ENCODE results near the gene SOX10.
"Not testable (repeated sequence)": the region's sequence is repeated elsewhere in the genome, so short reads cannot be mapped to it uniquely, and the experiment has no call there.

SOX10 gene

GRCh38 chr22:37985751-37986281 is 1.5 kb upstream of the SOX10 start:
- DNase-seq (ENCODE audit: low read depth in 2 of 2), result no peak

GRCh38 chr22:37985050-37985585 is 763 bp upstream of the SOX10 start:
- DNase-seq (ENCODE audit: low read depth in 2 of 2), result no peak

- DNase-seq (ENCODE audit: low read depth in 2 of 2), result no peak
Observed at GRCh38 chr22:37982938-37983859, 1.2 kb downstream of the SOX10 start.

- DNase-seq (ENCODE audit: low read depth in 2 of 2), result no peak
Observed at GRCh38 chr22:37982151-37982785, 2.1 kb downstream of the SOX10 start.

GRCh38 chr22:37981282-37982011 is 2.9 kb downstream of the SOX10 start:
- DNase-seq (ENCODE audit: low read depth in 2 of 2), result no peak

GRCh38 chr22:37979782-37980181 is 4.6 kb downstream of the SOX10 start:
- no peak for DNase-seq (ENCODE audit: low read depth in 2 of 2)

GRCh38 chr22:37976547-37976946 is 7.8 kb downstream of the SOX10 start:
- DNase-seq (ENCODE audit: low read depth in 2 of 2), result no peak

GRCh38 chr22:37976022-37976421 is 8.3 kb downstream of the SOX10 start:
- DNase-seq (ENCODE audit: low read depth in 2 of 2), result not testable (repeated sequence)

- DNase-seq (ENCODE audit: low read depth in 2 of 2), result no peak
Observed at GRCh38 chr22:37975153-37975552, 9.2 kb downstream of the SOX10 start.

GRCh38 chr22:37973271-37974170 is 10.8 kb downstream of the SOX10 start:
- no peak for DNase-seq (ENCODE audit: low read depth in 2 of 2)

GRCh38 chr22:37972527-37972926 is 11.8 kb downstream of the SOX10 start:
- DNase-seq (ENCODE audit: low read depth in 2 of 2), result no peak

GRCh38 chr22:37971475-37972434 is 12.6 kb downstream of the SOX10 start:
- no peak for DNase-seq (ENCODE audit: low read depth in 2 of 2)

- no peak for DNase-seq (ENCODE audit: low read depth in 2 of 2)
Observed at GRCh38 chr22:37970864-37971263, 13.5 kb downstream of the SOX10 start.

- DNase-seq (ENCODE audit: low read depth in 2 of 2), result no peak
Observed at GRCh38 chr22:37968452-37969251, 15.7 kb downstream of the SOX10 start.

GRCh38 chr22:37967637-37968451 is 16.5 kb downstream of the SOX10 start:
- DNase-seq (ENCODE audit: low read depth in 2 of 2), result no peak

- DNase-seq (ENCODE audit: low read depth in 2 of 2), result no peak
Observed at GRCh38 chr22:37967147-37967546, 17.2 kb downstream of the SOX10 start.

GRCh38 chr22:37965940-37966664 is 18.3 kb downstream of the SOX10 start:
- DNase-seq (ENCODE audit: low read depth in 2 of 2), result no peak

Measured in stimulated activated CD4-positive, alpha-beta T cell treated with anti-CD3 and anti-CD28 coated beads, Interleukin-12 subunit alpha, Interleukin-12 subunit beta, amount 100 ng/mL, for 24 hours (primary cell).